Mesendoderm (in vitro differentiated cells): ENCODE results near the gene TRIP10.
"Not testable (repeated sequence)": the region's sequence is repeated elsewhere in the genome, so short reads cannot be mapped to it uniquely, and the experiment has no call there.

Experiments used
- DNase-seq: peaks from one replicate; pipeline ENCODE4 v3.0.0; 2013
- H2AK5ac ChIP-seq: 2 replicates; pipeline ENCODE4 v1.6.1; 2013; ENCODE audit warnings: low read length, inconsistent platforms
- H2BK120ac ChIP-seq: 2 replicates; pipeline ENCODE4 v1.6.1; 2013; ENCODE audit warnings: low read depth, mild to moderate bottlenecking, low read length, moderate library complexity, mixed read lengths
- H2BK15ac ChIP-seq: replicated peaks from 2 replicates; pipeline ENCODE4 v1.6.1; 2013; ENCODE audit warnings: low read depth, mild to moderate bottlenecking, moderate library complexity
- H2BK5ac ChIP-seq: 2 replicates; pipeline ENCODE4 v1.6.1; 2013; ENCODE audit warnings: low read length, inconsistent platforms
- H3K18ac ChIP-seq: 2 replicates; pipeline ENCODE4 v1.6.1; 2013; ENCODE audit warnings: mild to moderate bottlenecking, low read length, mixed read lengths
- H3K23ac ChIP-seq: one replicate; pipeline ENCODE4 v1.6.1; 2013; ENCODE audit warnings: low read length
- H3K27ac ChIP-seq: 2 replicates; pipeline ENCODE4 v1.5.1; 2013; ENCODE audit warnings: low read depth, mild to moderate bottlenecking, inconsistent platforms, low read length, moderate library complexity
- H3K27me3 ChIP-seq: 2 replicates; pipeline ENCODE4 v1.6.1; 2013; ENCODE audit warnings: low read length, control low read depth, mild to moderate bottlenecking, inconsistent platforms; ENCODE audit not compliant: insufficient read depth, poor library complexity
- H3K36me3 ChIP-seq: 2 replicates; pipeline ENCODE4 v1.6.1; 2013; ENCODE audit warnings: low read length, inconsistent platforms; ENCODE audit not compliant: control insufficient read depth, insufficient read depth
- H3K4ac ChIP-seq: one replicate; pipeline ENCODE4 v1.6.1; 2013; ENCODE audit warnings: low read depth, mild to moderate bottlenecking, low read length, moderate library complexity
- H3K4me1 ChIP-seq: 2 replicates; pipeline ENCODE4 v1.6.1; 2013; ENCODE audit warnings: low read depth, low read length, inconsistent platforms; ENCODE audit not compliant: control insufficient read depth
- H3K4me2 ChIP-seq: 2 replicates; pipeline ENCODE4 v1.6.1; 2013; ENCODE audit warnings: low read length
- H3K4me3 ChIP-seq: 2 replicates; pipeline ENCODE4 v1.5.1; 2013; ENCODE audit warnings: mild to moderate bottlenecking, low read length
- H3K56ac ChIP-seq: one replicate; pipeline ENCODE4 v1.6.1; 2013; ENCODE audit warnings: low read length
- H3K79me1 ChIP-seq: 2 replicates; pipeline ENCODE4 v1.6.1; 2013; ENCODE audit warnings: low read length, inconsistent platforms
- H3K79me2 ChIP-seq: 2 replicates; pipeline ENCODE4 v1.6.1; 2013; ENCODE audit warnings: mild to moderate bottlenecking, low read length; ENCODE audit not compliant: control insufficient read depth, insufficient read depth
- H3K9ac ChIP-seq: 2 replicates; pipeline ENCODE4 v1.6.1; 2013; ENCODE audit warnings: low read length, inconsistent platforms
- H4K5ac ChIP-seq: one replicate; pipeline ENCODE4 v1.6.1; 2013; ENCODE audit warnings: low read length
- H4K8ac ChIP-seq: one replicate; pipeline ENCODE4 v1.6.1; 2013; ENCODE audit warnings: low read depth, mild to moderate bottlenecking, control low read depth, low read length, moderate library complexity
- WGBS: extraction: QIAGEN DNeasy Blood & Tissue Kit; methylation state at CpG from one replicate; pipeline ENCODE4 v1.1.7; 2013; ENCODE audit warnings: low lambda C conversion rate, missing lambda C conversion rate; ENCODE audit not compliant: insufficient coverage; ENCODE audit errors: extremely low coverage; 5-methylcytosine and 5-hydroxymethylcytosine counted together

The TRIP10 gene

GRCh38 chr19:6772866-6773322, 33.4 kb downstream of the TRIP10 start:
- H2AK5ac ChIP-seq = no peak overlapping the region
- H3K56ac ChIP-seq = no peak overlapping the region
- H2BK120ac ChIP-seq = no peak overlapping the region
- H3K4me1 ChIP-seq = no peaks in the 10 kb centered on the region
- no peak overlapping the region for H2BK15ac ChIP-seq
- H3K18ac ChIP-seq = no peak overlapping the region
- no peak overlapping the region for H3K4ac ChIP-seq
- no peak overlapping the region for H3K9ac ChIP-seq
- H3K79me2 ChIP-seq = no peaks in the 10 kb centered on the region
- DNase-seq = no peak
- no peak overlapping the region for H3K4me2 ChIP-seq
- H3K27ac ChIP-seq = no peak overlapping the region
- H3K36me3 ChIP-seq = no peaks in the 10 kb centered on the region
- no CpG with 5 or more reads among the region's 14 CpGs for WGBS
- H3K27me3 ChIP-seq = no peaks in the 10 kb centered on the region
- H4K5ac ChIP-seq = no peak overlapping the region
- no peak overlapping the region for H3K23ac ChIP-seq
- no peak overlapping the region for H3K4me3 ChIP-seq
- no peak overlapping the region for H4K8ac ChIP-seq
- H2BK5ac ChIP-seq = no peak overlapping the region
- H3K79me1 ChIP-seq = no peaks in the 10 kb centered on the region

- H3K27me3 ChIP-seq = no peaks in the 10 kb centered on the region
- no peak for DNase-seq
Observed at GRCh38 chr19:6773323-6773931, 33.9 kb downstream of the TRIP10 start.

GRCh38 chr19:6774821-6775707, 35.6 kb downstream of the TRIP10 start:
- Histone ChIP-seq H2AK5ac (no peak overlapping the region), H3K23ac (no peak overlapping the region), H3K56ac (no peak overlapping the region), H3K9ac (no peak overlapping the region), H3K36me3 (no peaks in the 10 kb centered on the region), H2BK120ac (no peak overlapping the region), H3K4me2 (no peak overlapping the region), H3K27me3 (no peaks in the 10 kb centered on the region), H3K79me2 (no peaks in the 10 kb centered on the region), H3K27ac (no peak overlapping the region), H4K5ac (no peak overlapping the region), H2BK5ac (no peak overlapping the region), H3K4me1 (no peaks in the 10 kb centered on the region), H3K4ac (no peak overlapping the region), H3K18ac (no peak overlapping the region), H3K79me1 (no peaks in the 10 kb centered on the region), H3K4me3 (no peak overlapping the region), H4K8ac (no peak overlapping the region), H2BK15ac (no peak overlapping the region)
- no CpG with 5 or more reads among the region's 11 CpGs for WGBS
- no peak for DNase-seq

More at GRCh38 chr19:6773323-6773931, 33.9 kb downstream of the TRIP10 start:
- no peak overlapping the region for H3K4me2 ChIP-seq
- H3K27ac ChIP-seq = no peak overlapping the region
- WGBS = no CpG with 5 or more reads among the region's 8 CpGs
- no peak overlapping the region for H3K4ac ChIP-seq
- H4K8ac ChIP-seq = no peak overlapping the region
- H4K5ac ChIP-seq = no peak overlapping the region
- H2BK15ac ChIP-seq = no peak overlapping the region
- H3K4me3 ChIP-seq = no peak overlapping the region
- no peak overlapping the region for H2AK5ac ChIP-seq
- no peaks in the 10 kb centered on the region for H3K36me3 ChIP-seq
- no peaks in the 10 kb centered on the region for H3K79me2 ChIP-seq
- no peaks in the 10 kb centered on the region for H3K79me1 ChIP-seq
- no peak overlapping the region for H2BK120ac ChIP-seq
- H3K23ac ChIP-seq = no peak overlapping the region
- no peaks in the 10 kb centered on the region for H3K4me1 ChIP-seq
- no peak overlapping the region for H3K9ac ChIP-seq
- H3K56ac ChIP-seq = no peak overlapping the region
- H2BK5ac ChIP-seq = no peak overlapping the region
- no peak overlapping the region for H3K18ac ChIP-seq

- H2AK5ac ChIP-seq, H3K36me3 ChIP-seq, DNase-seq, H3K79me1 ChIP-seq, H3K56ac ChIP-seq, H2BK120ac ChIP-seq, H3K27me3 ChIP-seq, H3K18ac ChIP-seq, H3K4me2 ChIP-seq, H3K4ac ChIP-seq, H3K23ac ChIP-seq, H3K9ac ChIP-seq, H3K79me2 ChIP-seq, H2BK5ac ChIP-seq, H3K4me3 ChIP-seq, H3K27ac ChIP-seq, H4K8ac ChIP-seq, H3K4me1 ChIP-seq, H4K5ac ChIP-seq, H2BK15ac ChIP-seq: not testable (repeated sequence)
Observed at GRCh38 chr19:6776045-6776444, 36.6 kb downstream of the TRIP10 start.

- no peak overlapping the region for H3K23ac ChIP-seq
- no peak overlapping the region for H4K8ac ChIP-seq
- H3K79me1 ChIP-seq = no peaks in the 10 kb centered on the region
- no peak overlapping the region for H3K18ac ChIP-seq
- H2BK15ac ChIP-seq = no peak overlapping the region
- H3K56ac ChIP-seq = no peak overlapping the region
- no peak for DNase-seq
- no peak overlapping the region for H3K27ac ChIP-seq
- H2BK5ac ChIP-seq = no peak overlapping the region
- no peaks in the 10 kb centered on the region for H3K27me3 ChIP-seq
- no peak overlapping the region for H3K9ac ChIP-seq
- no peak overlapping the region for H2AK5ac ChIP-seq
- H3K4ac ChIP-seq = no peak overlapping the region
- no peaks in the 10 kb centered on the region for H3K4me1 ChIP-seq
- no peak overlapping the region for H4K5ac ChIP-seq
- no peaks in the 10 kb centered on the region for H3K36me3 ChIP-seq
- H2BK120ac ChIP-seq = no peak overlapping the region
- H3K4me3 ChIP-seq = no peak overlapping the region
- no peaks in the 10 kb centered on the region for H3K79me2 ChIP-seq
- H3K4me2 ChIP-seq = no peak overlapping the region
- WGBS = no CpG with 5 or more reads among the region's 4 CpGs
Observed at GRCh38 chr19:6776999-6777398, 37.5 kb downstream of the TRIP10 start.
